Suprapubic skin (tissue), 4 donors: Measurements from ENCODE around the gene PRIMA1.

Source experiments
- POLR2A ChIP-seq, 2 donors: fragments of 450-650 bp; IDR thresholded peaks; one replicate each; pipeline ENCODE4 v1.6.1; 2017; ENCODE audit warnings: antibody characterized with exemption in 2 of 2, mild to moderate bottlenecking in 2 of 2, moderate library complexity in 2 of 2
- POLR2AphosphoS5 ChIP-seq, 3 donors: sonication (generic); formaldehyde crosslinking; IDR thresholded peaks; one replicate each; pipeline ENCODE4 v1.6.1; 2017; ENCODE audit warnings: antibody characterized with exemption in 3 of 3
- TF ChIP-seq, protein P1 (sequence below), 2 donors: fragments of 200-600 bp in 1 of 2; fragments of 450-650 bp in 1 of 2; sonication (generic) in 1 of 2; IDR thresholded peaks; one replicate each; pipeline ENCODE4 v1.5.1; 2016 to 2019; ENCODE audit warnings: antibody characterized with exemption in 2 of 2, mild to moderate bottlenecking in 1 of 2, moderate library complexity in 1 of 2

DNA sequence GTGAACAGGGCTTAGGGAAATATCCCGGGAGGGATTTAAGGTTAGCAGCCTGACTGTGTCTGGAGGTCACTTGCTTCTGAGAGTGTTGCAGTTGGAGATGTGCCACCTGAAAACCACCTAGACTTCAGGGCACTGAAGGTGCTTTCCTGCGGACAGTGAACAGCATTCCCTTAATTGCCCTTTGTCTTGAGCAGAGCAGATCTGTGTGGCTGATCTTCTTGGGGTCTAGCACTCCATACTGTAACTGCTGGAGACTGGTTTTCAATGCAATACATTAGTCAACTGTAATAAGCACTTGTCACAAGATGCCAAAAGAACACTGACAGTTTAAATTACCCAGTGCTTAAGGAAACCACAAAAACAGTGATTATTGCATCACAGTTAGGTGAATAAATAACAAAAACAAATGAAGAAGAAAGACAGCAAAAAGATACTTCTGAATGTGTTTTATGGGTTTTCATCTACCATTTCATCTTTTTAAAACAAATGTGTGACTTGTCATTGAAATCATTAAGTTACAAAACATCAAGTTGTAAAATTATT lies 111.8 kb downstream of the PRIMA1 start:
- TF ChIP-seq, protein P1, sequence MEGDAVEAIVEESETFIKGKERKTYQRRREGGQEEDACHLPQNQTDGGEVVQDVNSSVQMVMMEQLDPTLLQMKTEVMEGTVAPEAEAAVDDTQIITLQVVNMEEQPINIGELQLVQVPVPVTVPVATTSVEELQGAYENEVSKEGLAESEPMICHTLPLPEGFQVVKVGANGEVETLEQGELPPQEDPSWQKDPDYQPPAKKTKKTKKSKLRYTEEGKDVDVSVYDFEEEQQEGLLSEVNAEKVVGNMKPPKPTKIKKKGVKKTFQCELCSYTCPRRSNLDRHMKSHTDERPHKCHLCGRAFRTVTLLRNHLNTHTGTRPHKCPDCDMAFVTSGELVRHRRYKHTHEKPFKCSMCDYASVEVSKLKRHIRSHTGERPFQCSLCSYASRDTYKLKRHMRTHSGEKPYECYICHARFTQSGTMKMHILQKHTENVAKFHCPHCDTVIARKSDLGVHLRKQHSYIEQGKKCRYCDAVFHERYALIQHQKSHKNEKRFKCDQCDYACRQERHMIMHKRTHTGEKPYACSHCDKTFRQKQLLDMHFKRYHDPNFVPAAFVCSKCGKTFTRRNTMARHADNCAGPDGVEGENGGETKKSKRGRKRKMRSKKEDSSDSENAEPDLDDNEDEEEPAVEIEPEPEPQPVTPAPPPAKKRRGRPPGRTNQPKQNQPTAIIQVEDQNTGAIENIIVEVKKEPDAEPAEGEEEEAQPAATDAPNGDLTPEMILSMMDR (IDR thresholded peaks at IDR 0.05): no peak
- TF ChIP-seq POLR2AphosphoS5 (IDR thresholded peaks at IDR 0.05) (no peak), POLR2A (IDR thresholded peaks at IDR 0.05) (no peak)
